GM19351 (cell line): ENCODE data around the gene DIP2C.
A peak's percentile ranks its signal among the peaks of the same experiment; 100 is the strongest.
"Not testable (repeated sequence)": the region's sequence is repeated elsewhere in the genome, so short reads cannot be mapped to it uniquely, and the experiment has no call there.

Experiments
- ATAC-seq: cut with Tn5 transposase; IDR thresholded peaks from one replicate; pipeline ENCODE4 v1.9.1; 2021; ENCODE audit warnings: mild to moderate bottlenecking, moderate library complexity; ENCODE audit not compliant: unreplicated experiment

Gene DIP2C

GRCh38 chr10:406976-407375 is 282.5 kb downstream of the DIP2C start:
- ATAC-seq: no peak

- ATAC-seq: no peak
Observed at GRCh38 chr10:405648-406047, 283.8 kb downstream of the DIP2C start.

- no peak for ATAC-seq
Observed at GRCh38 chr10:404991-405390, 284.5 kb downstream of the DIP2C start.

DNA sequence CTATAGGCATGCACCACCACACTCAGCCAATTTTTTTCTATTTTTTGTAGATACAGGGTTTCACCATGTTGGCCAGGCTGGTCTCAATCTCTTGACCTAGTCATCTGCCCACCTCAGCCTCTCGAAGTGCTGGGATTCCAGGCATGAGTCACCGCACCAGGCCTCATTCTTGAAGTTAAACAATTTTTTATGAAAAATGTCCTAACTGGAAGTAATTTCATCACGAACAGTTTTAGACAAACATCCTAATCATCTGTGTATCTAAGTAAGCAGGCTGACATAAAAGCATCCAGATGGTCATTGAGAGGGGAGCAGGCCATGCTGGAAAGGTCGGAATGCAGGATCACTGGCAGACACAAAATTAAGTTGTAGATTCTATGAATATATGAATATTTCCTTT is 285.1 kb downstream of the DIP2C start:
- no peak for ATAC-seq

GRCh38 chr10:398954-399353 is 290.5 kb downstream of the DIP2C start:
- no peak for ATAC-seq

DNA sequence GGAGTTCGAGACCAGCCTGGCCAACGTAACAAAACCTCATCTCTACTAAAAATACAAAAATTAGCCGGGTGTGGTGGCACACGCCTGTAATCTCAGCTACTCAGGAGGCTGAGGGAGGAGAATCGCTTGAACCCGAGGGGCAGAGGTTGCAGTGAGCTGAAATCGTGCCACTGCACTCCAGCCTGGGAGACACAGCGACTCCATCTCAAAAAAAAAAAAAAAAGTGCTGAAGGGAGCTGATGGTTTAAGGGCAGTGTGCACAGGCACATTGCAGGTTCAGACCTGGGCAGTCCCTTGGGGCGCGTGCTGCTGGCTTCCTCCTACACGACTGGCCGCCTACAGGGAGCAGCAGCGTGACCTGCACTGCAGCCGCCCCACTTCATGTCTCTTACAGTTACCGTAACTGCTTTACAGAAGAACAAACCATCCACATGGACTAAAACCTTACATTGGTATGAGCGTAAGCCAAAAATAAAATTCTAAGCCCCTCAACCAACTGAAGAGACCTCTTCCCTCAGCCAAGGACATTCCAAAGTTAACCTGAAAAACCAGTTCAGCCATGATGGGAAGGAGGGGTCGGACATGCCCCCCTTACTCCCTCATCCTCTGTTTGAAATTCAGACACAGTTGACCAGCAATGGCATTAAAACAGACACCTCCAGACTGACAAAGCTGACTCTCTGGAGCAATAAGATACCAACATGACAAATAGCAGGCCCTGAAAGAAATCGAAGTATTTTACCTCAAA is 292.0 kb downstream of the DIP2C start:
- ATAC-seq: peak; percentile 81

GRCh38 chr10:396535-397220 is 292.8 kb downstream of the DIP2C start:
- ATAC-seq: no peak

DNA sequence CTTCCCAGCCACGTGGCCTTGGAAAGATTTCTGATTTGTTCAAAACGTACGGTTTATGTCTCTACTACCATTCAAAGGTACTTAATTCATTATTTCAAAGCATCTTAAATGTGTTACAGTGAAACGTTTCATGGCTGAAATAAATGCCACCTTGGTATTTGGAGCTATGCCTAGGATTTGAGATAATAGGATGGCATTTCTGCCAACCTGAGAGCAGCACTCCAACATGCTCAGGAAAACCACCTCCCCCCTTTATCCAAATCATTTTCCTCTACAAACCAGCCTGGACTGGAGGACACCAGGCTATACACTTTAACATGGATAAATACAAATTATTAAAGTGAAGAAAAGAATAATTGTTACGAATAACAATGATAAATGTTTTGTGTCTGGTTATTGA is 293.4 kb downstream of the DIP2C start:
- no peak for ATAC-seq

DNA sequence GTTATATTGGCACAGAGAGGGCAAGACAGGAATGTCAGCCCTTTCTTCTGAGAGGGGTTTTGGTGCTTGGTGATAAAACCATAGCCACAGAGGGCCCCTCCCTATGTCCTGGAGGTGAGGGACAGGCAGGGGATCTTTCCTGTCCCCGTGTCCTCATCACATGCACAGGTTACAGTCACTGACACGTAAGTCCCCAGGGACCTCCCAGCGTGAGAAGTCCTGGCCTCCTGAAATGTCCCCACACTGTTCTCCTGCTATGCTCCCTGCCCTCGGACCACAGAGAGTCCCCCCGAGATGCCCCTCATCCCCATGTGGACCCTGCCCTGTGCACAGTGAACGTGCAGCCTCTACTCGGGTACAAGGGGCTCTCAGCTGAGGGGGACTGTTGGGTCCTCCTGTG is 293.8 kb downstream of the DIP2C start:
- ATAC-seq: no peak

- ATAC-seq: not testable (repeated sequence)
Observed at GRCh38 chr10:394439-395101, 294.9 kb downstream of the DIP2C start.

GRCh38 chr10:393787-394438 is 295.6 kb downstream of the DIP2C start:
- no peak for ATAC-seq

- ATAC-seq: no peak
Observed at GRCh38 chr10:393106-393745, 296.2 kb downstream of the DIP2C start.

DNA sequence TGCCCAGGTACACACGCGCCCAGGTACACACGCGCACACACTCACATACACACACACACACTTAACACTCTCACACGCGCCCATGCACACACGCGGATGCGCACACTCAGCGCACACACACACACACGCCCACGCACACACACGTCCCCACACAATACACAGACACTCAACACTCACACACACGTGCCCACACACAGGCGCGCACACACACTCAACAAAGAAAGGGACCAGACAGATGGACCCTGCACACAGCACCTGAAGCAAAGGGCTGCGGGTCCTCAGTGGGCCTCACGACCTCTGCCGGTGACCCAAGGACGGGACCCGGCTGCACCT is 296.8 kb downstream of the DIP2C start:
- ATAC-seq: no peak

- no peak for ATAC-seq
Observed at GRCh38 chr10:391847-392704, 297.4 kb downstream of the DIP2C start.

- no peak for ATAC-seq
Observed at GRCh38 chr10:391305-391704, 298.2 kb downstream of the DIP2C start.

GRCh38 chr10:390449-391100 is 298.9 kb downstream of the DIP2C start:
- ATAC-seq: no peak

GRCh38 chr10:389836-390448 is 299.5 kb downstream of the DIP2C start:
- ATAC-seq: no peak

- no peak for ATAC-seq
Observed at GRCh38 chr10:389261-389790, 300.1 kb downstream of the DIP2C start.

- no peak for ATAC-seq
Observed at GRCh38 chr10:388661-389045, 300.8 kb downstream of the DIP2C start.
